Heart left ventricle (tissue), 13 donors: ENCODE measurements around the gene ARNT2.

Experiments
- CTCF ChIP-seq, 12 donors: fragments of 200-600 bp; sonication (generic) in 4 of 12; IDR thresholded peaks; one replicate each; pipeline versions ENCODE4 v1.5.0 to v1.8.0; 2018 to 2022; ENCODE audit warnings: antibody characterized with exemption in 12 of 12, mild to moderate bottlenecking in 5 of 12
- POLR2A ChIP-seq, 2 donors: fragments of 450-650 bp; IDR thresholded peaks; one replicate each; pipeline ENCODE4 v1.6.1; 2017; ENCODE audit warnings: antibody characterized with exemption in 2 of 2, mild to moderate bottlenecking in 2 of 2, moderate library complexity in 2 of 2
- donor health status: ischemic (EF 13 %, LVEDD 7.1; RV severe dilation, severe dysfunction).
- donor health status: DM: no; HTN: yes; CAD: no.
- donor health status: DM: no; HTN: no; CAD: no.
- donor health status: ischemic (EF 25% LVEDD 6.9; RV normal size, moderate dysfunction).
- donor health status: ischemic (EF 25% LVEDD 5.7; RV mildly dilated, moderate dysfunction).
- donor health status: ischemic (EF 35%, LVEDD 5.7; RV mildly dilated, moderate dysfunction).
- donor health status: nonischemic (EF 11% LVEDD 7.7; RV severe dilation, severe dysfunction).
- donor health status: DM: yes; HTN: yes; CAD: no.
- donor health status: PGD.
- donor health status: ischemic (EF 29% LVEDD 5.4; RV normal size, mild dysfunction).
- donor health status: nonischemic (EF 23%, LVEDD 6.1; RV moderate dilation, normal function).

GRCh38 chr15:80591938-80592825 is 188.0 kb downstream of the ARNT2 start:
- TF ChIP-seq CTCF (IDR thresholded peaks at IDR 0.05): no peak
- TF ChIP-seq POLR2A (IDR thresholded peaks at IDR 0.05): no peak
